ENCODE measurements around the gene FNDC3B.

Gene FNDC3B

GRCh38 chr3:172201136-172201869 is 161.9 kb downstream of the FNDC3B start:
- DNase-seq = peak; percentile 86
- no peak for TF ChIP-seq CTCF (IDR thresholded peaks at IDR 0.05; ENCODE audit: low read depth, low read length)
- Histone ChIP-seq H3K9me3 (no peaks in the 10 kb centered on the region), H3K4me1 (peaks cover 12% of the 10 kb centered on the region), H3K36me3 (no peaks in the 10 kb centered on the region), H3K27me3 (no peaks in the 10 kb centered on the region), H3K4me3 (ENCODE audit: low read depth, low read length) (no peak overlapping the region)

- no peak; the same call in 1 of the 2 replicates for TF ChIP-seq CTCF (IDR thresholded peaks at IDR 0.05; ENCODE audit: low read depth, low read length)
- Histone ChIP-seq H3K36me3 (no peaks in the 10 kb centered on the region), H3K4me3 (ENCODE audit: low read depth, low read length) (no peak overlapping the region), H3K9me3 (no peaks in the 10 kb centered on the region), H3K27me3 (no peaks in the 10 kb centered on the region), H3K4me1 (peaks cover 12% of the 10 kb centered on the region)
- no peak for DNase-seq
These were observed 162.5 kb downstream of the FNDC3B start for GRCh38 chr3:172201870-172202236.

- Histone ChIP-seq H3K4me3 (ENCODE audit: low read depth, low read length) (no peak overlapping the region), H3K27me3 (no peaks in the 10 kb centered on the region), H3K36me3 (no peaks in the 10 kb centered on the region), H3K9me3 (no peaks in the 10 kb centered on the region), H3K4me1 (peaks cover 12% of the 10 kb centered on the region)
- DNase-seq = no peak
- no peak for TF ChIP-seq CTCF (IDR thresholded peaks at IDR 0.05; ENCODE audit: low read depth, low read length)
These were observed 163.4 kb downstream of the FNDC3B start for GRCh38 chr3:172202797-172203196.

- H3K36me3 ChIP-seq = no peaks in the 10 kb centered on the region
- H3K4me1 ChIP-seq = peaks cover 12% of the 10 kb centered on the region
- no peaks in the 10 kb centered on the region for H3K27me3 ChIP-seq
- TF ChIP-seq CTCF (IDR thresholded peaks at IDR 0.05; ENCODE audit: low read depth, low read length) = no peak
- H3K9me3 ChIP-seq = no peaks in the 10 kb centered on the region
- no peak overlapping the region for H3K4me3 ChIP-seq (ENCODE audit: low read depth, low read length)
- no peak for DNase-seq
These were observed 164.3 kb downstream of the FNDC3B start for GRCh38 chr3:172203522-172204258.

GRCh38 chr3:172204716-172205115 is 165.3 kb downstream of the FNDC3B start:
- H3K4me3 ChIP-seq (ENCODE audit: low read depth, low read length) = no peak overlapping the region
- peaks cover 12% of the 10 kb centered on the region for H3K4me1 ChIP-seq
- H3K9me3 ChIP-seq = no peaks in the 10 kb centered on the region
- no peak for DNase-seq
- no peaks in the 10 kb centered on the region for H3K27me3 ChIP-seq
- TF ChIP-seq CTCF (IDR thresholded peaks at IDR 0.05; ENCODE audit: low read depth, low read length) = no peak
- H3K36me3 ChIP-seq = no peaks in the 10 kb centered on the region

Data from BE2C (cell line).